Measurements from ENCODE around the gene PIK3C3. TPM values are rescaled to one million over a fixed set of nuclear protein-coding genes. Genes with fewer than 3 reads are reported as not detected.

The PIK3C3 gene
- total and polyA plus RNA-seq, 2 of the 8 experiments (the other 6 are each of a cell fraction or from before 2014, with no cell fraction given), result 15.3 to 47.4 TPM

GRCh38 chr18:42005782-42006181 lies 50.7 kb downstream of the PIK3C3 start (continued):
- no peak for TF ChIP-seq CHD7 (IDR thresholded peaks at IDR 0.05; ENCODE audit: insufficient replicate concordance, low read length)
- TF ChIP-seq ZNF274 (IDR thresholded peaks at IDR 0.05; ENCODE audit: borderline replicate concordance, extremely low read depth, low read length), result no peak
- TF ChIP-seq CTBP2 (IDR thresholded peaks at IDR 0.05; ENCODE audit: borderline replicate concordance, insufficient read depth, insufficient read length, low read length), result no peak
- TF ChIP-seq TCF12 (IDR thresholded peaks at IDR 0.05; ENCODE audit: low read depth, low read length), result no peak
